ENCODE measurements around the gene CDC42BPB.

DNA sequence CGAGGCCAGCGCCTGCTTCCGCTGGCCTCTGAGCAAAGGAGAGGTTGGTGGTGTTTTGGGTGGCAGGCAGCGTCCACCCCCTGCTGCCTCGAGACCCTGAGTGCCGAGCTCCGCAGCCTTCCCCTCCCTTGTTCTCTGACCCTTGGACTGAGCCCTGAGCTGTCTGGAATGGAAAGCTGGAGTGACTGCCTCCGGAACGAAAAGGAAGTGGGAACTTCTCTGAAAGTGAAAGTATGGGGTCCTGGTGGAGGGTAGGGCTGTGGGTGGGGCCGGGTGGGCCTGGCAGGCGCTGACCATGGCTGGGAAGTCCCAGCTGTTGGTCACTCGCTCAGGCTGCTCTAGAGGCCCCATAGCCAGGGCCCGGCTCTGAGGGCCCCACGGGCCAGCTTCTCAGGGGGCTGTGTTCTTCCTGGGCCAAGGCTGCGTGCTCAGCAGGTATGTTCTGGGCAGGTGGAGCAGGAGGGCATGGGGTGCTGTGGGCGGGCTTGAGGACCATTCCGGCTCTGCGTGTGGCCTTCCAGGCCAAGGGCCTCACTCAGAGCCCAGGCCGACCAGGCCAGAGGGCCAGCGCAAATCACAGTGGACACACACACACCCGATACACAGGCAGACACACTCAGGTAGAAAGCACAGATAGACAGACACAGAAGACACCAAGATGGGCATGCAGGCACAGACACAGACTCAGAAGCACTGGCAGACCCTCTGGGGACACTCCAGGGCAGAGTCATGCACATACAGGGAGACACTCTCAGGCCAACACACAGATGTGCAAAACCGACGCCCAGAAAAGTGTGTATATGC is 37.3 kb upstream of the CDC42BPB start, which contains the start of gene EXOC3L4:
- TF ChIP-seq POLR2A (IDR thresholded peaks at IDR 0.05), result no peak
- TF ChIP-seq, protein P1, sequence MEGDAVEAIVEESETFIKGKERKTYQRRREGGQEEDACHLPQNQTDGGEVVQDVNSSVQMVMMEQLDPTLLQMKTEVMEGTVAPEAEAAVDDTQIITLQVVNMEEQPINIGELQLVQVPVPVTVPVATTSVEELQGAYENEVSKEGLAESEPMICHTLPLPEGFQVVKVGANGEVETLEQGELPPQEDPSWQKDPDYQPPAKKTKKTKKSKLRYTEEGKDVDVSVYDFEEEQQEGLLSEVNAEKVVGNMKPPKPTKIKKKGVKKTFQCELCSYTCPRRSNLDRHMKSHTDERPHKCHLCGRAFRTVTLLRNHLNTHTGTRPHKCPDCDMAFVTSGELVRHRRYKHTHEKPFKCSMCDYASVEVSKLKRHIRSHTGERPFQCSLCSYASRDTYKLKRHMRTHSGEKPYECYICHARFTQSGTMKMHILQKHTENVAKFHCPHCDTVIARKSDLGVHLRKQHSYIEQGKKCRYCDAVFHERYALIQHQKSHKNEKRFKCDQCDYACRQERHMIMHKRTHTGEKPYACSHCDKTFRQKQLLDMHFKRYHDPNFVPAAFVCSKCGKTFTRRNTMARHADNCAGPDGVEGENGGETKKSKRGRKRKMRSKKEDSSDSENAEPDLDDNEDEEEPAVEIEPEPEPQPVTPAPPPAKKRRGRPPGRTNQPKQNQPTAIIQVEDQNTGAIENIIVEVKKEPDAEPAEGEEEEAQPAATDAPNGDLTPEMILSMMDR (IDR thresholded peaks at IDR 0.05), result no peak

All from lower leg skin (tissue), 3 donors.